ENCODE results near the gene LRWD1. TPM values are rescaled to one million over a fixed set of nuclear protein-coding genes. Genes with fewer than 3 reads are reported as not detected.
"Not testable (repeated sequence)": the region's sequence is repeated elsewhere in the genome, so short reads cannot be mapped to it uniquely, and the experiment has no call there.

LRWD1 gene
- total RNA-seq, 2 donors from 2014 or later, result 12.6 to 15.2 TPM

GRCh38 chr7:102463841-102464576 lies 775 bp upstream of the LRWD1 start:
- no peak for DNase-seq
- peak; percentile 27 for ATAC-seq
- intact Hi-C loops (cut with DNase I, micrococcal nuclease), result no loop called here

GRCh38 chr7:102466097-102466496 lies 1.3 kb downstream of the LRWD1 start:
- no peak for DNase-seq
- intact Hi-C loops (cut with DNase I, micrococcal nuclease), result no loop called here
- no peak for ATAC-seq

GRCh38 chr7:102467581-102468477 lies 3.0 kb downstream of the LRWD1 start:
- DNase-seq (no peak), ATAC-seq (no peak)
- intact Hi-C loops (cut with DNase I, micrococcal nuclease), result no loop called here

GRCh38 chr7:102468478-102469350 lies 3.9 kb downstream of the LRWD1 start:
- peak; percentile 12 to 27 for DNase-seq
- intact Hi-C loops (cut with DNase I, micrococcal nuclease), result no loop called here
- ATAC-seq, result no peak

- DNase-seq, result peak; percentile 7 to 26
- intact Hi-C loops (cut with DNase I, micrococcal nuclease), result no loop called here
- no peak for ATAC-seq
These were observed 4.7 kb downstream of the LRWD1 start for GRCh38 chr7:102469351-102469971.

- intact Hi-C loops (cut with DNase I, micrococcal nuclease), result no loop called here
- DNase-seq, result peak; percentile 84 to 87
- ATAC-seq, result peak; percentile 93
These were observed 5.4 kb downstream of the LRWD1 start for GRCh38 chr7:102469972-102470825.

GRCh38 chr7:102471791-102472125 lies 7.0 kb downstream of the LRWD1 start:
- intact Hi-C loops (cut with DNase I, micrococcal nuclease), result no loop called here

GRCh38 chr7:102472126-102473041 lies 7.6 kb downstream of the LRWD1 start:
- ATAC-seq, result no peak
- intact Hi-C loops (cut with DNase I, micrococcal nuclease), result no loop called here
- peak; percentile 7 to 21 for DNase-seq

More at GRCh38 chr7:102471791-102472125, 7.0 kb downstream of the LRWD1 start:
- no peak for ATAC-seq
- DNase-seq, result peak; percentile 2 to 8

- DNase-seq, result peak; percentile 6 to 22
- ATAC-seq, result no peak
- intact Hi-C loops (cut with DNase I, micrococcal nuclease), result no loop called here
These were observed 8.6 kb downstream of the LRWD1 start for GRCh38 chr7:102473271-102473991.

- ATAC-seq; intact Hi-C loops (cut with DNase I, micrococcal nuclease): not testable (repeated sequence)
- peak; percentile 0 to 8 for DNase-seq
These were observed 9.3 kb downstream of the LRWD1 start for GRCh38 chr7:102474116-102474515.

GRCh38 chr7:102474736-102475435 lies 10.1 kb downstream of the LRWD1 start:
- ATAC-seq; DNase-seq; intact Hi-C loops (cut with DNase I, micrococcal nuclease): not testable (repeated sequence)

GRCh38 chr7:102478314-102479208 lies 13.8 kb downstream of the LRWD1 start, which contains the start of gene POLR2J:
Gene POLR2J, minus strand, starts transcription at chr7:102478922. Its CDS starts 62 bp downstream, at chr7:102478860.
- intact Hi-C loops (cut with DNase I, micrococcal nuclease), result not testable (repeated sequence)
- ATAC-seq, result peak; percentile 90
- DNase-seq, result peak; percentile 62 to 89

GRCh38 chr7:102479209-102479584 lies 14.4 kb downstream of the LRWD1 start:
- DNase-seq, result not testable (repeated sequence)

GRCh38 chr7:102479982-102480637 lies 15.3 kb downstream of the LRWD1 start:
- peak; percentile 36 to 67 for DNase-seq
- peak; percentile 31 for ATAC-seq

More at GRCh38 chr7:102479209-102479584, 14.4 kb downstream of the LRWD1 start:
- intact Hi-C loops (cut with DNase I, micrococcal nuclease), result not testable (repeated sequence)
- peak; percentile 14 for ATAC-seq

More at GRCh38 chr7:102479982-102480637, 15.3 kb downstream of the LRWD1 start:
- intact Hi-C loops (cut with DNase I, micrococcal nuclease), result not testable (repeated sequence)
